HG02970 (cell line): Measurements from ENCODE around the gene ANKRD13B.
"Not testable (repeated sequence)": the region's sequence is repeated elsewhere in the genome, so short reads cannot be mapped to it uniquely, and the experiment has no call there.

Source experiments
- ATAC-seq: cut with Tn5 transposase; IDR thresholded peaks from one replicate; pipeline ENCODE4 v1.9.1; 2021; ENCODE audit warnings: mild to moderate bottlenecking, moderate library complexity, moderate number of reproducible peaks; ENCODE audit not compliant: unreplicated experiment, low FRiP score

The ANKRD13B gene

GRCh38 chr17:29592850-29593551 is at the start of gene ANKRD13B:
Gene ANKRD13B, plus strand, starts transcription at chr17:29593132. Its CDS starts 490 bp downstream, at chr17:29593622.
- no peak for ATAC-seq

DNA sequence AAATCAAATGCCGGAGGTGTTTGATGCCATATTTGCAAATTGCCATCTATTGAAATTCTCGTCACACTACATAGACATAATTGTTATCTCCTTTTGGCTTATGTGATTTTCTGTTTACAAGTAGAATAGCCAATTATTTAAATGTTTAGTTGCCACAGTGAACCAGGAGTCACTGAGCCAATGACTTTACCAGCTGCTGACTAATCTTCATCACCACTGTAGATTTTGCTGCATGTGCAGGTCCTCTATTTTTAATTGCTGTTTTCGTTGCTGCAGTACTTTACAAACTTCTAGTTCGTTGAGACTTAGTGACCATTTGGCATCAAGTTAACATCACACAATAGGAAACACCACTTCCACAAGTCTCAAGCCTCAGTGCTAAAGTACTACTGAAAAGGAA is 48.9 kb upstream of the ANKRD13B start:
- no peak for ATAC-seq

- no peak for ATAC-seq
Observed at GRCh38 chr17:29546085-29546484, 46.8 kb upstream of the ANKRD13B start.

DNA sequence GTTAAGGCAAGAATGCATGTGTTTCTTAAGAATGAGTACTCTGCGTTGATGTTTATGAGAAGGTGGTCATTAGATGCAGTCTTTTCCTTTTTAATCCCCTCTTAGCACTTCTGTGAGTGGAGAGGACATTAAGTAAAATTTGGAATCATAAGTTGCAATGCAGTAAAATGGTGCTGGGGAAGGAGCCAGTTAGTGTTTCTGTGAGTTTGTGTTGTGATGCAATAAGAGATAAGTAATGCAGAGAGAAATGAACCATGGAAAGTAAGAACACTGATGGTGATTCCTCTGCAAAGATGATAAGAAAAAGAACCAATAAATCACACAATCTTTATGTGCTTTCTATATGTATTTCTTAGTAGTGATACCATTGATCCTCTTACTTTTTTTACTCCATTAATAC is 46.1 kb upstream of the ANKRD13B start:
- ATAC-seq, result no peak

DNA sequence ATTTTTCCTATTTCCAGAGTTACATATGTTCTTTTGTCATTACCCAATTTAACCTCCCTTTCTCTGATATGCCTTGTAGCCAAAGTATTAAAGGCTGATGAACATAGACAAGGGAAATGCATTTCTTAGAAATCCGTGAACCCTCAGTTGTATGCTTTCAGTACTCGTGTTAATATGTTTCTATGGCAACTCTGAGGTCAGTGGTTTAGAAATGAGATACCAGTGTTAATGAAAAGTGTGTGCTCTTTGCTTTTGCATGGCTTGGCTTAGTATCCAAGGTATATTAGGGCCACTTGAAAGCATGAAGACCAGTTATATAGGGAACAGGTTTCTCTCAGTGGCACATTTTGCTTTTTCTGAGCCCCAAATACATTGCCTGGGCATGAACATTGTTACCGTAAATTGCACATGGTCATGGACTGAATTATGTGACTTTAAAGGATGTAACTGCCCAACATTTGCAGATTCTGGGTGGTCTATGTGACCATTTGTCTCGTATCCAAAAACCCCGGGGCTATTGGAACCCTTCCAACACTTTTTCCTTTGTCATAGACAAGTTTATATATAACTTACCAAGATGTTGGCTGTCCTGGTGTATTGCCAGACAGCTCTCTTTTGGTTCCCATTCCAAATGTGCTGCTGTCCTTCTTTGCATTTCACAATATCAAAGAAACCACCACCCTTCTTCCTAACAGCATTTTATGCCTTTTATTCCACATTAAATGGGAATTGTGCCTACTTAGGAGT is 43.6 kb upstream of the ANKRD13B start:
- ATAC-seq, result no peak

GRCh38 chr17:29555840-29556239 is 37.1 kb upstream of the ANKRD13B start:
- ATAC-seq, result no peak

DNA sequence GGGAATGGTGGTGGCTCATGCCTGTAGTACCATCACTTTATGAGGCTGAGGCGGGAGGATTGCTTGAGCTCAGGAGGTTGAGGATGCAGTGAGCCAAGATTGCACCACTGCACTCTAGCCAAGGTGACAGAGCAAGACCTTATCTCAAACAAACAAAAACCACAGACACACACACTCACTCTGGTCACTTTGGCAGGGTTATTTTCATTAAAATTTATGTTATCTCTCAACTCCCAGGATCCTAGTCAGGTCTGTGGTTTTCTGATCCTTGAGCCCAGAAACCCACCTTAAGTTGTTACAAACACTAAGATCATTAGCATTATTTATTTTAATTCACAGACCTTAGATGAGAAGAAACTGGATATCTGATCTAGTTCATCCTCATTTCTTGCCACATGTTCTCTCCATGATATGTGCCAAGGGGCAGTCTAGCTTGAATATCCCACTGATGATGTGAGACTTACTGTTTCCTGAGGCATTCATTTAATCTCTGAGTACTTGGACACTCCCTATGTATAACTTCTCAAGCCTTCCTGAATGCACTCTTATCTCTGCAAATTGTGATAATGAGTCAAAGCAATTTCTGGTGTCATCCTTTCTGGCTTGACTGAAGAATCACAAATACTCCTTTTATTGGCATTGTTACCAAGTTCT is 35.7 kb upstream of the ANKRD13B start:
- no peak for ATAC-seq

DNA sequence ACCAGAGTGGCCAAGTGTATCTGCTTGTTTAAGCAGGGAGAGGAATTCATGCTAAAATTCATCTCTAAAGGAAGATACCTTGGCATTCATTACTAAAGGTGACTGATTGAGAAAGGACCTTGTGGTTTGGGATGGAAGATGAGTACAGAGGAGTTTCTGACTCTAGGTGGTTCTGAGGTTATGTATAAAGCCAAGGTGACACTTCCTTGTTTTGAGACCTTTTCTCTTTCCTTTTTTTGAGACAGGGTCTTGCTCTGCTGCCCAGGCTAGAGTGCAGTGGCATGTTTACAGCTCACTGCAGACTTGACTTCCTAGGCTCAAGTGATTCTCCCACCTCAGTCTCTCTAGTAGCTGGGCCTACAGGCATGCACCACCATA is 35.2 kb upstream of the ANKRD13B start:
- ATAC-seq, result no peak

- ATAC-seq, result not testable (repeated sequence)
Observed at GRCh38 chr17:29558139-29558538, 34.8 kb upstream of the ANKRD13B start.

GRCh38 chr17:29559640-29560039 is 33.3 kb upstream of the ANKRD13B start:
- no peak for ATAC-seq

- ATAC-seq, result no peak
Observed at GRCh38 chr17:29560316-29560715, 32.6 kb upstream of the ANKRD13B start.

DNA sequence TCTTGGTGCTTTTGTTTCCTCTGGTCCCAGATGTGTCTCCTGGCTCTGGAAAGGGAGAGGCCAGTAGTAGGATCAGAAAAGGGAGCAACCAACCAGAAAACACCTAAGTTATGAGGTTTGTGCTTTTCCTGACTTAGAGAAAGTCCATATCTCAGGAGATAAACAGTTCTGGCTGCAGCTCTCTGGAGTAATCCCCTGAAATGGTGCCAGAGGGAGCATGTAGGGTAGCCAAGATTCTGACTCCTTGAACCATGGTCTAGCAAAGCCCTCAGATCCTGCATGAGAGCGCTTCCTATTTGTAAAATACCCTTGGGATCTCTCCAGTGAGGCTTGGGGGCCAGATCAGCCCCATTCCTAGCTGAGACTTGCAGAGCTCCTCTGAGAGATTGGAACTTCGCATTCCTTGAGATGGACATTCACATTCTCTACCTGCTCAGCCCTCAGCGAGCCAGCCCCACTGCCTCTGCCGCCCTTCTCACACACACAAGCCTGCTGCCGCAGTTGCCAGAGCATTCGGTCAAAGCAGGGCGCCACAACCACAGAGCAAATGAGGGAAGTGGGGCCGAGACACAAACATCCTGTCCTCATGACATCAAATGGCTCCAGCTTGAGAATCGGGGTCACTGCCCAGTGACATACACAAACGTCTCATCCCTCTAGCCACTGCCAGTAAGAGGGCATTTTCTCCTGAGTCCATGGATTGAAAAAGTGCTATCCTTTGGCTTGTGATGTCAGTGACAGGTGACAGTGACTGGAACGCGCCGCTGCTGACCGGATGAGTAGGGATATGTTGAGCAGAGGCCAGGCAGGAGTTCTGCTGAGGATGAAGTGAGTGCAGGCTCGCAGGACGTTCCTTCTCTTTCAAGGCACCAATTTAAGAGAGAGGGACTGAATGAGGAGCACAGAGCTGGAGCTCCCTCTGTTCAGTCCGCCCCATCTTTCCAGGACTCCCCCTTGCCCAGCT is 31.1 kb upstream of the ANKRD13B start:
- no peak for ATAC-seq

DNA sequence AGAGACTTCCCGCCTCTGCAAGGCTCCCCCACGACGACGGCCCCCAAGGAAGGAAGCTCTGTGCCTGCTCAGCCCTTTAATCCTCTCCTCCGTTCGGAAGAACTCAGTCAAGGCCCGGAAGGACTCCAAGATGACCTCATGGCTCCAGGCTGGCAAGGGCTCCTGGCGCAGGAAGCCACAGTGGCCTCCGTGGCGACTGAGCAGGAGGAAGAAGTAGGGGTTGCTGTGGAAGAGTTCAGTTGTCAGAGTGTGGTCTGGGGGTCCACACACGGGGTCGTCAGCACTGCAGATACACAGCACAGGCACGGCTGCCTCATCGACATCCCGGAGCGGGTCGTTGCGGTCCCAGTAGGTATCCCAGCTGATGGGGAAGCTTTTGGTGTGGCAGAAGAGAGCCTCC is 30.3 kb upstream of the ANKRD13B start:
- no peak for ATAC-seq

DNA sequence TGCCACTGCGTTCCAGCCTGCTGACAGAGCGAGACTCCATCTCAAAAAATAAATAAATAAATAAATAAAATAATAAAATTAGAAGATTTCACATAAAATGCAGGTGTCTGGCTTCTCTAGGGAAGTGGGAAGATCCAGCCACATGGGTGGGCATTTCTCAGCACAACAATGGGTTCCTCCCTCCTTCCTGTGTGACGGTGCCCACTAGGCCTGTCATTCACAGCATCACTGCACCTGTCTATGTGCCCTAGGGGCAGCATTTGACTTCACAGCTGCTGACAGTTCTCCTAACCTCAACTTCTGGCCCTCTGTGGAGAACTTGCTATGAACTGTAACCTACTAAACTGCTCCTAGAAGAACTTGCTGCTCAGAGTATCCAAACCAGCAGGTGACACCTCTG is 29.1 kb upstream of the ANKRD13B start:
- no peak for ATAC-seq

DNA sequence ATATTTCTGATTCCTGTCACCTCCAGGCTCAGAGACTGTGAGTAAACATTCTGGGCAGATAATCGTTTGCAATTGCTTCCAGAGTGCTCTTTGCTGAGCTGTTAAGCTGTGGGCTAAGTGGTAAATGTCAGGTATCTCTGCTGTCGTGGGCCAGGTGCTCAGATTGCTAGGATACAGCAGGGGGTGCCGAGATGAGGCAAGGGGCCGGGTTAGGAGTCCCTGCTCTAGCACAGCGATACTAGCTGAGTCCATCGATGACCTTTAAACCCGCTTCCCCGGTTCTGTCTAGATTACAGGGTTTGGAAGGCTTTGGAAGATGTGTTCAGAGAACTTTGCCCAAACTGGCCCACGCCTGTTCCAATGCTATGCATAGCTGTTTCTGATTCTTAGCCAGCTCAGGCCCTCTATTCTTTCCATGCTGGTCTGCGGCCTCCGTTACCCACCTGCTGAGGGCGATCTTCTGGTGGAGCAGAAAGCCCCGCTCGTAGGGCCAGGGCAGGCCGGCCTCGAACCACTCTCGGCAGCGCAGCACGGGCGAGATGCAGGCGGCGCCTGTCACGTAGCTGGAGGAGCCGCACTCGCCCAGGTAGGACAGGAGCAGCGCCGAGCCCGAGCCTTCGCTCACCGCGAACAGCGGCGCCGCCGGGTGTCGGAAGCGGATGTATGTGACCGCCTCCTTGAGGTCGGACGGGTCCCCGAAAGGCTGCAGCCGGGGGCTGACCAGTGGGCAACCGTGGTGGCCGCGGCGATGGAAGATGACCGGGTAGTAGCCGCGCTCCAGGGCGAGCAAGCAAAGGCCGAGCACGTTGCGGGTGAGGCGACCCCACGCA is 27.1 kb upstream of the ANKRD13B start:
- ATAC-seq, result peak; percentile 14

DNA sequence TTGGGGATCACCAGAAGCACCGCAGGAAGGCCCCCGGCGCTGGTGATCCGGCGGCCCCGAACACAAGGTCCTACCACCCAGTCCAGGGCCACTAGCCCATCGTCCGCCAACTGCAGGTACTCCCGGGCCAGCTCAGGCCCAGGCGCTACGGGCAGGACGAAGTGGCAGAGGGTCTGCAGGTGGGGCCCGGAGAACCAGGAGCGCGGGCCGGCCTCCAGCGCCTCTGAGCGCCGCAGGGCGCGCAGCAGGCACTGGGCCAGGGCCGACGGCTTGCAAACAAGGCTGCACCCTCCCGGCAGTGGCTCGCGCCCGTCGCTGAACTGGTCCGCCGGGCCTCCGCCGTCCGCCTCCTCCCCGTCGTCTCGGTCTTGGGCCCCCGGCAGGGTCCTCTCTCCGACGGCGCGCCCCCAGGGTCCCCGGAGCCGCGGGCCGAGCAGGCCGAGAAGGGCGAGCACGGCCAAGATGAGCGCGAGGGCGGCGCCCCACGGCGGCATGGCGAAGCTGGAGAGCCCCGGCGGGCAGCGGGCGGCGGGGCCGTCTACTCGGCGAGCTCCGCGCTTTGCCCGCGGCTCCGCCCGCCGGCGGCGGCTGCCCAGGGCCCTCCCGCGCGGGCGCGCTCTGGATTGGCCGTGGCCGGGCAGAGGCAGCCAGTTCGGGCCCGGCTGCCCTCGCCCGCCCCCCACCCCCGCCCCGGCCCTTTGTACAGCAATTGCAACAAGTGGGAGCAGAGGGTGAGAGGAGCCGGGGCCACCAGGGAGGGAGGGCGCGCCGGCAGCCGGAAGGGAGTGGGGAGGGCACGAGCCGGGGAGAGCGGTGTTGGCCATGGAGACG is 26.2 kb upstream of the ANKRD13B start, which contains the start of gene ABHD15:
ABHD15 (minus strand) TSS at position 565 of the 831 bp plus-strand sequence; CDS start at position 494, 71 bp downstream.
- peak; percentile 28 for ATAC-seq

GRCh38 chr17:29567304-29567553 is 25.7 kb upstream of the ANKRD13B start:
- peak; percentile 1 for ATAC-seq

GRCh38 chr17:29567554-29568330 is 25.2 kb upstream of the ANKRD13B start:
- peak; percentile 35 for ATAC-seq
